Fibroblast of peridontal ligament (primary cell): ENCODE data around the gene GTF3C6.
"Not testable (repeated sequence)": the region's sequence is repeated elsewhere in the genome, so short reads cannot be mapped to it uniquely, and the experiment has no call there.

Source experiments
- DNase-seq: peaks from one replicate; pipeline ENCODE4 v3.0.0-alpha.2; 2010; ENCODE audit errors: extremely low read depth

The GTF3C6 gene

GRCh38 chr6:110958329-110959192, at the start of gene GTF3C6:
Gene GTF3C6, plus strand, starts transcription at chr6:110958706. Its CDS starts 64 bp downstream, at chr6:110958770.
- peak; percentile 90 for DNase-seq

GRCh38 chr6:110930781-110931180, 27.7 kb upstream of the GTF3C6 start:
- no peak for DNase-seq

DNA sequence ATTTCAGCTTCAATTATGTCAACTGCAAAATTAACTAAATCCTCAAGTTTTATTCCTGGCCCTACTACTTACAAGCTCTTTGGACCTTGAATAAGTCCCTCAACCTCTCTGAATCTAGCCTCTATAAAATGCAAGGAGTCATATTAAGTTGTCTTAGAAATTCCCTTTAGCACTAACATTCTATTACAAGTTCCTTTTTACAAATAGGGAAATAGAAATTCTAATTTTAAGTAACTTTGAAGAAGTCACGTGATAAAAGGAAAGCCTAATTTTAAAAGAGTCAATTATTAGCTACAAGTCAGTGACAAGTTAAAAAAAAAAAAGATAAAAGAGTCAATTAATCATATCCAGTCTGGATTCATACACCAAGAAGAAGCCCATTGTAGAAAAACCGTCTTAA, 24.6 kb upstream of the GTF3C6 start:
- DNase-seq, result no peak

GRCh38 chr6:110934381-110934898, 24.1 kb upstream of the GTF3C6 start:
- no peak for DNase-seq

DNA sequence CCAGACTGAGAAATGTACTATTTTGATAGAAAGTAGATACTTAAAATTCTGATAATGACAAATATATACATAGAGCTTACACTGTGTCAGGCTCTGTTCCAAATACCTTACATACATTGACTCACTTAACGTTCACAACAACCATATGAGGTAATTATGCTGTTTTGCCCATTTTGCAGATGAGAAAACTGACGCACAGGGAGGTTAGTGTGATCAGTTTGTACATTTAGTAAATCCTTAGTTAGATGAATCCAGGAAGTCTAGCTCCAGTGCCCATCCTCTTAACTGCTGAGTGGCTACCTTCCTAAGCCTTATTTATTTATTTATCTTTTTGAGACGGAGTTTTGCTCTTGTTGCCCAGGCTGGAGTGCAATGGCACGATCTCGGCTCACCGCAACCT, 23.3 kb upstream of the GTF3C6 start:
- DNase-seq, result no peak

DNA sequence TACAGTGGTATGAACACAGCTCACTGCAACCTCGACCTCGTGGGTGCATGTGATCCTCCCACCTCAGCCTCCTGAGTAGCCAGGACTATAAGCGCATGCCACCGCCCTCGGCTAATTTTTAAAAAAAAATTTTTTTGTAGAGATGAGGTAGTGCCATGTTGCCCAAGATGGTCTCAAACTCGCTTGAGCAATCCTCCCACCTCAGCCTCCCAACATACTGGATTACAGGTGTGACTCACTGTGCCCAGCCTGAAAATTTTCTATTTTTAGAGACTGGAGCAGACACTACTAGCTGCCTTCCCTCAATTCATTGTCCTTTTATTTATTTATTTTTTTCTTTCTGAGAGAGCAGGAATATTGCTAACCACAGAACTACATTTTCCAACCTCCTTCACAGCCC, 20.3 kb upstream of the GTF3C6 start:
- no peak for DNase-seq

DNA sequence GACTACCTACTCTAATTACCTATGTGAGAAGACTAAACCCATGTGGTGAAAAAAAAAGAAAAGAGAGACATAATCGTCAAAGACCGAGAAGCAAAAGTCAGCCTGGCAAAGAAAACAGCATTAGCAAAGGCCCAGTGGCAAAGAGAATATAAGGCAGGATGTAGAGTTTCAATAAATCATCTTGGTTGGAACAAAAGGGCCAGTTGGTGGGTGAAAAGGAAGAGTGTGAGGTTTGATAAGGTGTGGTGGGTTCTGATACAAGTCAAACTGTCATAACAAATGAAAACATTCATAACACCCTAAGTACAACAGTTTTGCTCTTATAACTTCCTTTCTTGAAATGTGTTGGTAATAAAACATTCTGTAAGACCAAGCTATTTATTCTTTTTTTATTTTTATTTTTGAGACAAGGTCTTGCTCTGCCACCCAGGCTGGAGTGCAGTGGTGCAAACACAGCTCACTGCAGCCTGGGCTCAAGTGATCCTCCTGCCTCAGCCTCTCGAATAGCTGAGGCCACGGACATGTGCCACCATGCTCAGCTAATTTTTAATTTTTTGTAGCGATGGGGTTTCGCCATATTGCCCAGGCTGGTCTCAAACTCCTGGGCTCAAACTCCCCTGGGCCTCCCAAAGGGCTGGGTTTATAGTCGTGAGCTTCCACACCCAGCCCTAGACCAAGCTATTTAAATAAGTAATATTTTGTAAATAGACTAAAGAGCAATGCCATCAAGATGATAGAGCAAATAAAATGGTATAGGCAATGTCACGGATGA, 18.9 kb upstream of the GTF3C6 start:
- DNase-seq, result no peak

DNA sequence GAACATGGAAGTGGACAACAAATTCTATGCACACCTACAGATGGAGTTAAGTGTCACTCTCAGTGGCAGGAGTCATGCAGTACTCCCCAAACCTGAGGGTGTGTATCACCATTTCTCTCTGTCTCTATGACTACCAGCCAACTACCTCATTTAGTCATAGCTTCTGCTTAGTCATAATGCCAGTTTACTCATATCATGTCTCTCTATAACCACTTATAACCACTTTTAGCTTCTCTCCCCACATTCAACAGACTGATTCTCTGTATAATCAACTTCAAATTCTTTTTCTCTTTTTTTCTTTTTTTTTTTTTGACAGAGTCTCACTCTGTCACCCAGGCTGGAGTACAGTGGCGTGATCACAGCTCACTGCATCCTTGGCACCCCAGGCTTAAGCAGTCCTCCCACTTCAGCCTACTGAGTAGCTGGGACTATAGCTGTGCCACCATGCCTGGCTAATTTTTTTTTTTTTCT, 13.8 kb upstream of the GTF3C6 start:
- DNase-seq, result peak; percentile 88

GRCh38 chr6:110946498-110946897, 12.0 kb upstream of the GTF3C6 start:
- DNase-seq, result no peak

DNA sequence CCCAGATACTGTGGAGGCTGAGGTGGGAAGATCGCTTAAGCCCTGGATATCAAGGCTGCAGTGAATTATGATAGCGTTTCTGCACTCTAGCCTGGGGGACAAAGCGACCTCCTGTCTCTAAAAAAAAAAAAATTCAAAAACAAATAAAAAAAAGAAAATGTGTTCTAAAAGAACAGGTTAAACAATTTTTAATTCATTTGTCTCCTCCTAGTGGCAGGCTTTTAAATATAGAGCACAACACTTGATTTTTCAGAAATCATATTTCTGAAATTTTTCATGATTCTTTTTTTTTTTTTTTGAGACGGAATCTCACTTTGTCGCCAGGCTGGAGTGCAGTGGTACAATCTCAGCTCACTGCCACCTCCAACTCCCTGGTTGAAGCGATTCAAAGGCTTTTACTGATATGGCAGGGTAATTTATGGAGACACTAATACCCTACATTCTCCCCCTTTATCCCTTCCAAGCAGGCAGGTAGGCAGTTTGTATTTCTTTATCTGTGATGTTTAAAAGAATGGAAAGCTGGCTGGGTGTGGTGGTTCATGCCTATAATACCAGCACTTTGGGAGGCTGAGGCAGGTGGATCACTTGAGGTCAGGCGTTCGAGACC, 8.7 kb upstream of the GTF3C6 start:
- DNase-seq, result peak; percentile 76

DNA sequence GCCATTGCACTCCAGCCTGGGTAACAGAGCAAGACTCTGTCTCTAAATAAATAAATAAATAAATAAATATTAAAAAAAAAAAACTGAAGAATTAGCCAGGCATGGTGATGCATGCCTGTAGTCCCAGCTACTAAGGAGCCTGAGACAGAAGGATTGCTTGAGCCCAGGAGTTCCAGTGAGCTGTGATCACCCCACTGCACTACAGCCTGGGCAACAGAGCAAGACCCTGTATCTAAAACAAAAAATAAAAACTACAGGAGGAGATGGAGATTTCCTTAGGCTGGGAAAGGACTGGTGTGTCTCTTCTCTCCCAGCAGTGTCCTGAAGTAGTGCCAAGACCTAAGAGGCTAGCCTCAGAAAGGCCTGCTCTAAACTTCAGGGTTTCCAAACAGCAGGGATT, 8.1 kb upstream of the GTF3C6 start:
- no peak for DNase-seq

GRCh38 chr6:110951008-110951407, 7.5 kb upstream of the GTF3C6 start:
- no peak for DNase-seq

DNA sequence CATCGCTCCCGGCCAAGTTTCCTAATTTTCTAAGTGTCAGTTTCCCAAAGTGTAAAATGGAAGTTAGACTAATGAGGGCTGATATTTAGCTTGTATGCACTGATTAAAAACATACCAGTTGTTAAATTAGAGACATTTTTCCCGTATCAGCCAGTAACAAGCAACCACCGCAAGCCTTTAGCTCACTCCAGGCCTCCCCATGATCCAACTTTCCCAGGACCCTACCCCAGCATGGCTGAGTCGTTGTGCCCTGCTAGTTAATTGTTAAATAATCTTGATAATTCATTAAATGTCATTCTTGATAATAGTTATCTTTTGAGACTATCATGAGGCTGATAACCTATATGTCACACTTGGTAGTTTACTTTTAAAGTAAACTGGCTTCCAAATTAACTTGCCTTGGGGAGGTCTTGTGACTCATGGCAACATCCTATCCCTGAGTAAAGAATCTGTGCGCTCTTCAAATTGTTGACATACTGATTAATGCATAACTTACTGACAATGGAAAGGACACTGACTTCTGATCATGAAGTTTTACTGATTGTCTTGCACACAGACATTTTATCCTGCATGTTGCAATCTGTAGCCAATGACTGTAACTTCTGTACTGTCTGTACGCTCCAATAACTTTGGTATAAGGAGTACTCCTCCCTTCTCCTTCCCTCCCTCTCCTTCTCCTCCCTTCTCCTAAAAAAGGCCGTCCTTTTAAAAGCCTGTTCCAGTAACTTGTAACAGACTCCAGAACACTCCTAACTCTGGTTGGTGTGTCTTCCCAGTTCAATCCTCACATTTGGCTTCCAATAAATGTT, 6.3 kb upstream of the GTF3C6 start:
- peak; percentile 83 for DNase-seq

- DNase-seq, result no peak
Observed at GRCh38 chr6:110953633-110954303, 4.7 kb upstream of the GTF3C6 start.

GRCh38 chr6:110960014-110960390, 1.5 kb downstream of the GTF3C6 start:
- DNase-seq, result no peak

- DNase-seq, result not testable (repeated sequence)
Observed at GRCh38 chr6:110962636-110963035, 4.1 kb downstream of the GTF3C6 start.

GRCh38 chr6:110965629-110966229, 7.2 kb downstream of the GTF3C6 start:
- no peak for DNase-seq

- not testable (repeated sequence) for DNase-seq
Observed at GRCh38 chr6:110968661-110969060, 10.2 kb downstream of the GTF3C6 start.

GRCh38 chr6:110971468-110971867, 13.0 kb downstream of the GTF3C6 start:
- DNase-seq, result no peak

GRCh38 chr6:110976575-110976974, 18.1 kb downstream of the GTF3C6 start:
- DNase-seq, result no peak
